DLD1 (cell line): ENCODE measurements around the gene DNAJB5.
"Not testable (repeated sequence)": the region's sequence is repeated elsewhere in the genome, so short reads cannot be mapped to it uniquely, and the experiment has no call there.

Experiments
- in situ Hi-C: cut with HindIII; loops from 2 replicates; pipeline ENCODE4 v1.10.0; 2017; ENCODE audit warnings: low sequenced_read_pairs

DNAJB5 gene

DNA sequence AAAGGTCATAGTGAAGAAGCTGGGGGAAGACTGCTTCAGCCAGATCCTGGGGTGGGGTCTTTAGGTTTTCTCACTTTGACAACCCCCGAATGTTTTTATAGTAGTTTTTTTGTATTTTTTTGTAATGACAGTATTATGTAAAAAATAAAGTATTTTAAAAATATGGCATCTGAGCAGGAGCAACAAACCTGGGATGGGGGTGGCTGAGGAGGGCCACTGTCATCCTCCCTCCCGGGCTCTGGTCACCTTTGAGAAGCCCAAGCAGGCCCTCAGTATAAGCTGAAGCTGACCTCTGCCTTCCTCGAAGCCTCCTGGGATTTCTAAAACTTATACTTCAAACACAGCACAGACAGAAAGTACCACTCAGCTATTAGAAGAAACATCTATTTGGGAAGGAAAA lies 8.7 kb downstream of the DNAJB5 start:
- in situ Hi-C loops = no loop called here

- in situ Hi-C loops = no loop called here
These were observed 10.0 kb downstream of the DNAJB5 start for GRCh38 chr9:34999576-34999975.

- in situ Hi-C loops = no loop called here
These were observed 11.2 kb downstream of the DNAJB5 start for GRCh38 chr9:35000535-35001284.

DNA sequence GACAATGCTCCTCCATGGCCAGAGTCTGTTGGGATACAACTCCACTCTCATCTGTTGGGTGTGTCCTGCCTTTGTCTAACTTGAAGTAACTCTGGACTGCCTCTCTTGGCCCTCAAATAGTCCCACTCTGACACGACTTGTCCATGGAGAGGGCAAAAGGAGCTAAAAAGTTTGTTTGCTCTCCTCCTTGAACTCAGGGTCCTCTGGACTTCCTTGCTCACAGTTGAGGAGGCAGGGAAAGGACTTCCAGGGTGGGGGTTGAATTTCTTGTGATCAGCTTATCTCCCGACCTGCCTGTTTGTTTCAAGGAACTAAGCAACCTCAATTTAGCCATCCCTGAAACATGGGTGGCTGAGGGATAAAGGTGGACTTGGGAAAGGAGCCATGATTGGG lies 11.7 kb downstream of the DNAJB5 start:
- in situ Hi-C loops = no loop called here

DNA sequence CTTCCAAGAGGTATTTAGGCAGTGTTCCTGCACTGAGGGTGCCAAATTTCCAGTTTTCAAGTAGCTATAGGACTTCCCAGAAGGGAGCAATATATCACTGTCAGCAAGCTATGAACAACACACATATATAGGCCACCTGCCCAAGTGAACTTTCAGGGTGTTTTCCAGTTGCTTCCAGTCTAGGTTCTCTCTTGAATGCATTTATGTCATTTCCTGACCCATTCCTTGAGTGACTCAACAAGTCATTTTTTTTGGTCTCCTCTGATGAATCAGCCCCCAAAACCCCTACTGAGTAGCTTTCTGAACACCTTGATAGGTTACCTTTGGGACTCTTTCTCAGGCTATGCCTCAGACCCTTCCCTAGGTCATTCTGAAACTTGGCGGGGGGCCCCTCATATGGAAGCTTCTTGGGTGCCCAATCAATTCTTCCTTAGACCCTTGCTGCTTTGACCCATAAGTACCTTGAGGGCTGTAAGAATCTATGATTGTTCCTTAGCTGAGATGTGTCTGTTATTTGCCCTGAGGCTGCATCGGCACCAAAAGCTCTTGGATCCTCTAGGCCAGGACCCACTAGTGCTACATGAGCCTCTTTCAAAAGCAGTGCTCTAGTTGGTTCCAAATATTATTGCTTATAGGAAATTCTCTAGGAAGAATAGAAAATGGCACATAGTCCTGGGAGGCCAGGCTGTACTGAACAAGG lies 12.4 kb downstream of the DNAJB5 start:
- in situ Hi-C loops = no loop called here

DNA sequence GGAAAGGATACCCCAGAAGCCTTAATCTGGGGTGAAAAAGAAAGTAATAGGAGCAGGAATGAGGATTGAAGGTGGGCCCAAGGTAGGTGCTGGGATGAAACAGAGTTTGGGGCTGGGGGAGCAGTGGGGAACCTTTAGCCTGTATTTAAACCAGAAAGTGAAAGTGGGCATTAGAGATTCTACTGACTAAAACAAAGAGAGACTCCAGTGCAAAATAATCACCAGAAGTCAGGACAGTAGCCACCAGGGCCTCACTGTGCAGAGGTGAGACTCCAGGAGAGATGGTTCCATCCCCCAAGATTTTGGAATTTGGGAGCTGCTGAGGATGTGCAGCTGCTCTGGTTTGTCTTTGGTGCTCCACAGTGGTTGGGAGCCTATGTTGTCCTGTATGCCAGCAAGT lies 13.1 kb downstream of the DNAJB5 start:
- in situ Hi-C loops = no loop called here

DNA sequence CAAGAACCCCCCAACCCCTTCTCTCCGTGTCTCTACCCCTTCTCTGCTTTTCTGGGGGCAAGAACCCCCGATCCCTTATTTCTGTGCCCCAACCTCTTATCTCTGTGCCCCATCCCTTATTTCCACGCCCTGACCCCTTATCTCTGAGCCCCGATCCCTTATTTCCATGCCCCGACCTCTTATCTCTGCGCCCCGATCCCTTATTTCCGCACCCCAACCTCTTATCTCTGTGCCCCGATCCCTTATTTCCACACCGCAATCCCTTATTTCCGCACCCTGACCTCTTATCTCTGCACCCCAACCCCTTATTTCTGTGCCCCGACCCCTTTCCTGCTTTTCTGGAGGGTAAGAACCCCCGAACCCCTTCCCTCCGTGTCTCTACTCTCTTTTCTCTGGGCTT lies 14.8 kb downstream of the DNAJB5 start:
- in situ Hi-C loops = not testable (repeated sequence)

DNA sequence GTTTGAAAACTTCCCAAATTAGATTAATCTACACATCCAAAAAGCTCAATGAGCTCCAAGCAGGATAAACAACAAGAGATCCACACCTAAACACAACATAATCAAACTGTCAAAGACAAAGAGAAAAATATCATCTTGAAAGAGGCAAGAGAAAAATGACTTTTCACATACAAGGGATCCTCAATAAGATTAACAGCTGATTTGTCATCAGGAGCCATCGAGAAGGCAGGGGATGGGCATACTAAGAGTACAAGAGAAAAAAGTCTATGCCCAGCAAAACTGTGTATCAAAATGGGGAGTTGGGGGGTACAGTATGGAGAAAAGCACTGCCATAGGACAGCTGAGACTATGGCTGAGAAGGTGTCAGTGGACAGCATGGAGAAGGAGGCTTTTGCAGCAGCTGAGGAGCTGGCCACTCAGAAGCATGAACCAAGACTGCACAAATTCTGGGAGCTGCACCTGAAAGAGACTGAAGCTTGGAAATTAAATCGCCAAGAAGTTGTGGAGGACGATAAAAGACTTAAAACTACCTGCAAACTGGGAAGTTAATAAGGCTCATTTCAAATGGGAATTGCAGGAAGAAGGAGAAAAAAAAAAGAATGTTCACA lies 20.9 kb downstream of the DNAJB5 start:
- in situ Hi-C loops = no loop called here

DNA sequence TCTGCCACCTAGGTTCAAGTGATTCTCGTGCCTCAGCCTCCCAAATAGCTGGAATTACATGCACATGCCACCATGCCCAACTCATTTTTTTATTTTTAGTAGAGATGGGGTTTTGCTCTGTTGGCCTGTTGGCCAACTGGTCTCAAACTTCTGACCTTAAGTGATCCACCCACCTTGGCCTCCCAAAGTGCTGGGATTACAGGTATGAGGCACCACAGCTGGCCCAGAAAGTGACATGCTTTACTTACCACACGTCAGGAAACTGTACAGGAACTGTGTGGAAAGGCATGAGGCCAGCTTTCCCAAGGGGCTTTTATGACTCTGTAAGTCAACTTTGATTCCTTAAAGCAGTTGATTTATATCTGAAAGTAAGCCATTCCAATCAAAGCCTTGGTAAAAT lies 25.0 kb downstream of the DNAJB5 start:
- in situ Hi-C loops = no loop called here

DNA sequence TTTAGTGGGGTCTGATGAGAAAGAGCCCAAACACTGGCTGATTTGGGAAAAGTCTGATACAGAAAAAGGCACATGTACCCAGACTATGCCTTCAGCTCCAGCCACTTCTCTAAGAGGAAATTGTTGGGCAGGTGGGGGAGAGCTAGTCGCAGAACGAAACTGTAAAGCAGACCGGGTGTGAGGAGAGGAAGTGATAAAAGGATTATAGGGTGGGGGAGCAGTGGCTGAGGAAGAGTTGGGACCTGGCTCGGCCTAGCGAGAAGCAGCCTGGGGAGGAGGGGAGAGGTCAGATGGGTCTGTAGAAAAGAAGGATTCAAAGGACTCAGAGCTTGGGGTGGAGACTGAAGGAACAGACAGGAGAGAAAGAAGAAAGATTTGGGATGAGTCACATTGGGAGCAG lies 33.9 kb downstream of the DNAJB5 start:
- in situ Hi-C loops = not testable (repeated sequence)

DNA sequence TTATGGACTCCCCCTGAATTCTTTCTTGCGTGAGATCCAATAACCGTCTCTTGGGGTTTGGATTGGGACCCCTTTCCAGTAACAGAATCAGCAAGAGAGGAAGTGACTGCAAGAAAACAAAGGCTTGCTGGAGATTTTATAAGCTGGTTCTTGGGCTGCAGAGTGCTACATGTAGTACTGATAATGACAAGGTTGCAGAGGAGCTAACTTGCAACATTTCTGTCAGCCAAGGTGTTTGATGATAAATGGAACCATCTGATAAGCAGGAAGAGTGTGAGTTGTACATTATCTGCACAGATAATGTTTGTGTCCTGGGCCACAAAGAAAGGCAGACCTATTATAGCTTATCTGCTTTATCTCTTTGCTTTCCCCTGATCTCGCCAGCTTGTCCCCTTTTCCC lies 37.1 kb downstream of the DNAJB5 start:
- in situ Hi-C loops = no loop called here

GRCh38 chr9:35027374-35027773 lies 37.8 kb downstream of the DNAJB5 start:
- in situ Hi-C loops = no loop called here

DNA sequence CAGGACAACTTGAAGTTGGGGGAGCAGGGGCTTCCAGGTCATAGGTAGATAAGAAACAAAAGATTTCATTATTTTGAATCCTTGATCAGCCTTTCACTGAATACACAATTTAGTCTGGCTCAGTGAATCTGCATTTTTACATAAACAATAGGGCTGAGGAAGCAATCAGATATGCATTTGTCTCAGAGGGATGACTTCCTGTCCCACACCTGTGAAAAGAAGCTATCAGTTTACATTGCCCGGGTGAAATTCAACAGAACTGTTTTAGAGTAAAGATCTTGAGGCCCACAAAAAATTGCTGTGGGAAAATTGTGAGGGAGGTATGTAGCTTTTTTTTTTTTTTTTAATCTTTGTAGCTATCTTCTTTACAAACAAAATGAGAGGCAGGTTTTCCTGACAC lies 38.3 kb downstream of the DNAJB5 start:
- in situ Hi-C loops = no loop called here

- in situ Hi-C loops = no loop called here
These were observed 38.8 kb downstream of the DNAJB5 start for GRCh38 chr9:35028341-35028740.

- in situ Hi-C loops = no loop called here
These were observed 39.7 kb downstream of the DNAJB5 start for GRCh38 chr9:35029241-35029640.

- in situ Hi-C loops = no loop called here
These were observed 40.3 kb downstream of the DNAJB5 start for GRCh38 chr9:35029852-35030251.

DNA sequence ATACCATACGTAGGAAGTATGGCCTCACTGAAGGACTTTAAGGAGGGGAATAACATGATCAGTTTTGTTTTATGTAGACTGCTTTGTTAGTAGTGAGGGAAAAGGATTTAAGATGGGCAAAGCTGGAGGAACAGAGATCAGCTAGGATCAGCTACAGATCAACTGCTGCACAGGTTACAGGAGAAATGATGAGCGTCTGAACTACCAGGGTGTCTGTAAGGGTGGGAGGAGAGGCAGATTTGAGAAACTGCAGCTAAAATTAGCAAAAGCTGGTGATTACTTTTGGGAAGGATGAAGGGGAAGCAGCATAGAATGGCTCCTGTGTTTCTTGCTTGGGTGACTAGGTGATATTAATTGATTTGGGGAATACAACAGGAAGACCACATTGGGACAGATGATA lies 43.6 kb downstream of the DNAJB5 start:
- in situ Hi-C loops = no loop called here

DNA sequence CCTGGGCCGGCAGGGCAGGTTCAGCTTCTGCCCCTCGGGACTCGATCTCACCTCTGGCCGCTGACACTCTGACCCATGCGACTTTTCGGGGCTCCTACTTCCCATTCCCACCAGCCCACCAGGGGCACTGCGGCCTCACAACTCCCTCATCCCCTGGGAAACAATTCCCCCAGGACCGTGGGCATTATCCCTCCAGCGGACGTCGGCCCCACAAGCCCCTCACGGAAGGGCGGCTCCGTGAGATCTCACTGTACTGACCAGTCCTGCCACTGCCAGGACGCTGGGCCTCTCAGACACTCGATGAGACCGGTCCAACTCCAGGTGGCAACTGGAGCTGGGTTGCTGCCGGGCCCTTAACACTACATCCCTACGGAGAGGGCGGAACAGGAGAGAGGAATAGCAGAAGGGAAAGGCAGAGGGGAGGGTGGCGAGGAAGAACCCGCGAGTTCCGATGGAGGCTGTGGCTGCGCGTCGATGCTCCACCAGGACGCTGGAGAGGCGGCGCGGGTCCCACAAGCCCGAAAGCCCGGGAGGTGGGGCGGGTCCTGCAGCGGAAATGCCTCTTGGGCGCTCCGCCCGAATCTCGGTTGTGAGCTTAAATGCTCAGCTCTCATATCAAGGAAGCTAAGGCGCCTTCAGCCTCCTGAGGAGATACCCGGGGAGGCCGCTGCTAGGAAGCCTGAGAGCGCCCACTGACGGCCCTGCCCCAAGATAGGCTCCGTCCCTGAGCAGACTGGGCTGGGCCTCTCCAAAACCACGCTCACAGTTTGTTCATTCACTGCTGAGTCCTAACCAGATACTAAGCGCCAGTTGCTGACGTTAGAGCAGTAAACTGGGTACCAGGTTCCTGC lies 46.5 kb downstream of the DNAJB5 start:
- in situ Hi-C loops = no loop called here

GRCh38 chr9:35042081-35042604 lies 52.6 kb downstream of the DNAJB5 start:
- in situ Hi-C loops = no loop called here

DNA sequence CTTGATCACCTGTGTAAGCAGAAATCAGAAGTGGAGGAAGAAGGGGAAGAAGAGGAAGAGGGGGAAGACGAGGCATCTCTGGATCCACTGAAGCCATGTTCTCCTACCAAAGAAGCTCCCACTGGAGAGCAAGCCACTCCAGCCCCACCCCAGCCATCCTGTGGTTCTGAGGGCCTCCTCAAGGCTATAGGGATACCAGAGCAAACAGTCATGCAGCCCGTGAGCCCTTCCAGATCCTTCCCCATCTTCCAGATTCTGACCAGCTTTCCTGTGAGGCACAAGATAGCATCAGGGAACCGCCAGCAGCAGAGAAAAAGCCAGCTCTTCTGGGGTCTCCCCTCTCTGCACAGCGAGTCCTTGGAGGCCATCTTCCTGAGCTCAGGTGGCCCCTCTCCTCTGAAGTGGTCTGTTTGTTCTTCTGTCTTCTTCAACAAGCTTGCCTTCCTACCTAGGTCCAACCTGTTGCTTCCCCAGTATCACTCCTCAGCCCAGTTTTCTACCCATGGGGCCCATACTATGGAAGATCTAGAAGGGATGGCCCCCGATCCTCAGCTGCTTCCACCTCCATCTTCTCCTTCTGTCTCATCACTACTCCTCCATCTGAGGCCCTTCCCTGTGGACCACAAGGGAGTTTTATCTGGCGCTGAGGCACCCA lies 53.5 kb downstream of the DNAJB5 start:
- in situ Hi-C loops = no loop called here

DNA sequence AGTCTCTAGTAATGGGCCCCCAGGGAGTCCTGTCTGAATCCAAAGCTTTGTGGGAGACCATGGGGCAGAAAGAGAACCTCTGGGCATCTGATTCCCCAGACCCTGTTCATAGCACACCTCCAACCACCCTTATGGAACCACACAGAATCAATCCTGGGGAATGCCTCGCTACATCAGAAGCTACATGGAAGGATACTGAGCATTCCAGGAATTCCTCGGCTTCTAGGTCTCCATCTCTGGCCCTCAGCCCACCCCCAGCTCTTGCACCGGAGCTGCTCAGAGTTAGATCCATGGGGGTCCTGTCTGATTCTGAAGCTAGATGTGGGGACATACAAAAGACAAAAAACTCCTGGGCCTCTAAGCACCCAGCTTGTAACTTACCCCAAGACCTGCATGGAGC lies 54.5 kb downstream of the DNAJB5 start:
- in situ Hi-C loops = no loop called here
